ENCODE measurements around the gene DPP8.

DNA sequence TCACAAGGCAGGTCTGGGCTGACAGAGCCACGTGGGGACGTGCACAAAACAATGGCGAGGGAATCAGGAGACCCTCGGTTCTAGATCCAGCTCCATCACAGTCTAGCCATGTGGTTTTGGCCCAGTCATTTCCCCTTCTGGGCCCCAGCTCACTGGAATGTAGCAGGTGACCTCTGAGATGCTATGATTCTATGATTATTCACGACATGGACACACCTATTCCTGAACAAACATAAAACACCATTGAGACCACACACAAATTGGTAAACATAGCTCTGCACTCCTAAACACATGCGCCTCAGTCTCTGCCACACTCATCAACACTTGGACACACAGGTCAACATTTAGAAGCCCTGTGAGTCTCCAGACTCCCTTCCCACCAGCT is 103.7 kb downstream of the DPP8 start:
- TF ChIP-seq, protein P1, sequence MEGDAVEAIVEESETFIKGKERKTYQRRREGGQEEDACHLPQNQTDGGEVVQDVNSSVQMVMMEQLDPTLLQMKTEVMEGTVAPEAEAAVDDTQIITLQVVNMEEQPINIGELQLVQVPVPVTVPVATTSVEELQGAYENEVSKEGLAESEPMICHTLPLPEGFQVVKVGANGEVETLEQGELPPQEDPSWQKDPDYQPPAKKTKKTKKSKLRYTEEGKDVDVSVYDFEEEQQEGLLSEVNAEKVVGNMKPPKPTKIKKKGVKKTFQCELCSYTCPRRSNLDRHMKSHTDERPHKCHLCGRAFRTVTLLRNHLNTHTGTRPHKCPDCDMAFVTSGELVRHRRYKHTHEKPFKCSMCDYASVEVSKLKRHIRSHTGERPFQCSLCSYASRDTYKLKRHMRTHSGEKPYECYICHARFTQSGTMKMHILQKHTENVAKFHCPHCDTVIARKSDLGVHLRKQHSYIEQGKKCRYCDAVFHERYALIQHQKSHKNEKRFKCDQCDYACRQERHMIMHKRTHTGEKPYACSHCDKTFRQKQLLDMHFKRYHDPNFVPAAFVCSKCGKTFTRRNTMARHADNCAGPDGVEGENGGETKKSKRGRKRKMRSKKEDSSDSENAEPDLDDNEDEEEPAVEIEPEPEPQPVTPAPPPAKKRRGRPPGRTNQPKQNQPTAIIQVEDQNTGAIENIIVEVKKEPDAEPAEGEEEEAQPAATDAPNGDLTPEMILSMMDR (IDR thresholded peaks at IDR 0.05), result no peak
- no peak for TF ChIP-seq EZH2 (IDR thresholded peaks at IDR 0.05)

Measured in neural progenitor cell (in vitro differentiated cells).